Cardiac muscle cell (in vitro differentiated cells and primary cell): ENCODE data around the gene MAGI3. TPM values are rescaled to one million over a fixed set of nuclear protein-coding genes. Genes with fewer than 3 reads are reported as not detected.
A peak's percentile ranks its signal among the peaks of the same experiment; 100 is the strongest.
"Not testable (repeated sequence)": the region's sequence is repeated elsewhere in the genome, so short reads cannot be mapped to it uniquely, and the experiment has no call there.

Experiments
- DNase-seq, 2 donors: peaks; one replicate each; pipeline versions ENCODE4 v3.0.0 to v3.0.0-alpha.2; 2010 to 2017; ENCODE audit warnings: low read depth in 1 of 2, low spot score in 1 of 2
- H3K27ac ChIP-seq: fragments of 200-600 bp; sonication (generic); 2 replicates; pipeline ENCODE4 v1.5.1; 2016
- H3K27me3 ChIP-seq: fragments of 200-600 bp; sonication (generic); 2 replicates; pipeline ENCODE4 v1.6.0; 2016; ENCODE audit warnings: control low read depth
- H3K36me3 ChIP-seq: fragments of 200-600 bp; sonication (generic); 2 replicates; pipeline ENCODE4 v1.5.1; 2016; ENCODE audit warnings: control low read depth
- H3K4me1 ChIP-seq: fragments of 200-600 bp; sonication (generic); 2 replicates; pipeline ENCODE4 v1.8.1; 2017; ENCODE audit warnings: low read depth, mild to moderate bottlenecking, mixed run types
- H3K4me3 ChIP-seq: fragments of 200-600 bp; sonication (generic); 2 replicates; pipeline ENCODE4 v1.5.1; 2016; ENCODE audit warnings: mild to moderate bottlenecking
- H3K9me3 ChIP-seq: fragments of 200-600 bp; sonication (generic); 2 replicates; pipeline ENCODE4 v1.5.1; 2017; ENCODE audit warnings: low read depth, mild to moderate bottlenecking, control low read depth
- CTCF ChIP-seq: IDR thresholded peaks from 2 replicates; pipeline ENCODE4 v1.5.1; 2012; ENCODE audit warnings: low read depth, mild to moderate bottlenecking, low read length
- polyA plus RNA-seq: library from polyadenylated mRNA; unstranded; fragments of >200 nt; fragmentation: Nextera tagmentation; extraction: Ambion mirVana; gene quantifications from 2 replicates; pipeline ENCODE4 v1.2.1, GENCODE V29; 2016
- total RNA-seq: library from RNA; depleted of rRNA; stranded (reverse); fragments of >200 nt; gene quantifications from 2 replicates; pipeline ENCODE4 v1.2.3, GENCODE V29; 2016

Gene MAGI3
- total and polyA plus RNA-seq, 2 experiments from 2014 or later: 7.3 to 20.6 TPM

GRCh38 chr1:113545626-113546025, 155.3 kb downstream of the MAGI3 start:
- no peak for TF ChIP-seq CTCF
- H3K9me3 ChIP-seq: no peaks in the 10 kb centered on the region
- no peaks in the 10 kb centered on the region for H3K36me3 ChIP-seq
- H3K27ac ChIP-seq: no peak overlapping the region
- no peak overlapping the region for H3K4me3 ChIP-seq
- DNase-seq: no peak
- H3K27me3 ChIP-seq: no peaks in the 10 kb centered on the region
- no peaks in the 10 kb centered on the region for H3K4me1 ChIP-seq

- H3K36me3 ChIP-seq: no peaks in the 10 kb centered on the region
- no peaks in the 10 kb centered on the region for H3K27me3 ChIP-seq
- H3K4me3 ChIP-seq: no peak overlapping the region
- H3K4me1 ChIP-seq: no peaks in the 10 kb centered on the region
- no peak for DNase-seq
- no peaks in the 10 kb centered on the region for H3K9me3 ChIP-seq
- no peak for TF ChIP-seq CTCF
- H3K27ac ChIP-seq: no peak overlapping the region
Observed at GRCh38 chr1:113551728-113552127, 161.4 kb downstream of the MAGI3 start.

GRCh38 chr1:113552244-113552643, 161.9 kb downstream of the MAGI3 start:
- Histone ChIP-seq H3K9me3 (no peaks in the 10 kb centered on the region), H3K4me1 (no peaks in the 10 kb centered on the region), H3K4me3 (no peak overlapping the region), H3K27me3 (no peaks in the 10 kb centered on the region), H3K36me3 (peaks cover 2% of the 10 kb centered on the region), H3K27ac (no peak overlapping the region)
- DNase-seq: no peak
- TF ChIP-seq CTCF: no peak

GRCh38 chr1:113557187-113557586, 166.9 kb downstream of the MAGI3 start:
- TF ChIP-seq CTCF: no peak
- H3K27me3 ChIP-seq: no peaks in the 10 kb centered on the region
- H3K9me3 ChIP-seq: no peaks in the 10 kb centered on the region
- no peak overlapping the region for H3K4me3 ChIP-seq
- no peak overlapping the region for H3K27ac ChIP-seq
- no peak for DNase-seq
- peaks cover 3% of the 10 kb centered on the region for H3K36me3 ChIP-seq
- no peaks in the 10 kb centered on the region for H3K4me1 ChIP-seq

- H3K4me3 ChIP-seq: no peak overlapping the region
- H3K27ac ChIP-seq: no peak overlapping the region
- no peaks in the 10 kb centered on the region for H3K9me3 ChIP-seq
- H3K4me1 ChIP-seq: no peaks in the 10 kb centered on the region
- no peak for TF ChIP-seq CTCF
- peak in 1 of 2 donors; percentile 1 for DNase-seq
- no peaks in the 10 kb centered on the region for H3K36me3 ChIP-seq
- no peaks in the 10 kb centered on the region for H3K27me3 ChIP-seq
Observed at GRCh38 chr1:113565621-113566020, 175.3 kb downstream of the MAGI3 start.

GRCh38 chr1:113567427-113567826, 177.1 kb downstream of the MAGI3 start:
- H3K9me3 ChIP-seq: no peaks in the 10 kb centered on the region
- no peak for DNase-seq
- H3K4me1 ChIP-seq: no peaks in the 10 kb centered on the region
- no peak for TF ChIP-seq CTCF
- no peak overlapping the region for H3K27ac ChIP-seq
- H3K27me3 ChIP-seq: no peaks in the 10 kb centered on the region
- H3K36me3 ChIP-seq: no peaks in the 10 kb centered on the region
- H3K4me3 ChIP-seq: no peak overlapping the region

GRCh38 chr1:113575744-113576260, 185.5 kb downstream of the MAGI3 start:
- not testable (repeated sequence) for H3K27me3 ChIP-seq, H3K27ac ChIP-seq, DNase-seq, H3K4me3 ChIP-seq, H3K4me1 ChIP-seq, H3K36me3 ChIP-seq, H3K9me3 ChIP-seq
